KOPT-K1 (cell line): ENCODE measurements around the gene NT5E.
"Not testable (repeated sequence)": the region's sequence is repeated elsewhere in the genome, so short reads cannot be mapped to it uniquely, and the experiment has no call there.

Experiments
- H3K27ac ChIP-seq: fragments of 200-600 bp; sonication (generic); 2 replicates; pipeline ENCODE4 v1.5.1; 2016; ENCODE audit warnings: antibody characterized with exemption, mild to moderate bottlenecking, low read depth, low read length; ENCODE audit not compliant: poor library complexity, severe bottlenecking
- H3K36me3 ChIP-seq: fragments of 200-600 bp; sonication (generic); 2 replicates; pipeline ENCODE4 v1.5.1; 2017; ENCODE audit warnings: antibody characterized with exemption, mild to moderate bottlenecking, low read length, moderate library complexity; ENCODE audit not compliant: insufficient read depth
- H3K9me3 ChIP-seq: fragments of 200-600 bp; sonication (generic); 2 replicates; pipeline ENCODE4 v1.5.1; 2017; ENCODE audit warnings: antibody characterized with exemption, low read length, mild to moderate bottlenecking; ENCODE audit not compliant: insufficient read depth, poor library complexity, severe bottlenecking

Gene NT5E

DNA sequence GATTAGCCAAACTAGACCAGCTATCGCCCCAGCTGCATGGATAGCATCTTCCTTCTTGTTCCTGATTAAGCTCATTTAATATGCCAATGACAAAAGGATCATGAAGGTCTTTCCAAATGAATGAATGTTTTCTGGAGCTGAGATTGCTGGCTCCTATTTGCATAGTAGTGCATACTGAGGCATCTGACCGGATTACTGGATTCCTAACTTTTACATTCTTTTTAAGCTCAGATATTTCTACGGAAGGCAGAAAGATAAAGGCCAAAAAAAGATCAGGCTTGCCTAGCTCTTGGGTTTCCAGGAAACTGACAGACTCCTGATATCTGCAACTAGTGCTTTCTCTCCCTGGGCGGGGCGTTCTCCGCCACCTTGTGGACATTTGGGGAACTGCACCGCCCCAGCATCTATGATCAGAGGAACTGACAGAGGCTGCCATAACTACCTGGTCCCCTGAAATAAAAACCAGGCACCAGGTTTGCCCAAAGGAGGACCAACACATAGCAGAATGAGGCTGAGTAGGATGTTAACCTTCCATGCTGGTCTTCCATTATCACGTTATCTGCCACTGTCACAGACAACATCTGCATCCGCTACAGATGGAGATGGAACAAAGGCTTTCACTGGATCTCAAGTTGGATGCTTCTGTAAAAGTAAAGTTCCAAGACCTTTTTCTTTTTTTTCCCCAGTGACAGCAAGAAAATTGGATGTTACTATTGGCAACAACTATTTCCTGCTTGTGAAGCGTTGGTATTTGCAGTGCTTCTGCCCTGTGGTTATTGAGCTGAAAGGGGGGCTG lies 33.2 kb downstream of the NT5E start:
- Histone ChIP-seq H3K36me3 (no peaks in the 10 kb centered on the region), H3K9me3 (no peaks in the 10 kb centered on the region), H3K27ac (no peak overlapping the region)

DNA sequence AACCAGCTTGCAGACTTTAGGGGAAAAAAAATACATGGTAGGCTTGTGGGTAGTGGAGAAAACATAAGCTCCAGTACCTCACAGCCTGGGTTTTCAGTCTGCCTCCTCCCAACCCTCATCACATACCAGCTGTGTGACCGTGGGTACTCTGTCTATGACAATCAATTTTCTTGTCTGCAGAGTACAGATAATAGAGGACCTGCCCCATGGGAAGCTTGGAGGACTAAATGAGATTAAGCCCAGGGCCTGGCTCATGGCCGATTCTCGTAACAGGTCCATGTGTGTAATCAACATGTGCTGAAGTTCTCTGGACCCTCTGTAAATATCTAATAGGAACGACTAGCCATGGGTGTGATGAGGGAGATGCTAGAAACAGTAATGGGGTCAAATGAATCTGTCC lies 34.0 kb downstream of the NT5E start:
- Histone ChIP-seq H3K27ac (no peak overlapping the region), H3K9me3 (no peaks in the 10 kb centered on the region), H3K36me3 (no peaks in the 10 kb centered on the region)

DNA sequence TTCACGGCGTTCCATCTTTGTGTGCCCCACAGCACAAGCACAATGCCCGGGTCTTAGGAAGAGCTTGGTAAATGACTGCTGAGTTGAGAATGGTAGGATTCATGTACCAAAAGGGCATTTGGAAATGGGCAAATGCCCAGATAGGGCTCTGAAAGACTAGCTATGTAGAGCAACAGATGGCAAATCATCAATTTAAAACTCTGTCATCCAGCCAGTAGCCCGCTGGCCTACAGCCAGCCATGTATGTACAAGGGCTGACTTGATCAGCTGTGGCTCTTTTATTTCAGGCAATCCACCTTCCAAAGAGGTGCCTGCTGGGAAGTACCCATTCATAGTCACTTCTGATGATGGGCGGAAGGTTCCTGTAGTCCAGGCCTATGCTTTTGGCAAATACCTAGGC lies 35.1 kb downstream of the NT5E start:
- Histone ChIP-seq H3K9me3 (no peaks in the 10 kb centered on the region), H3K36me3 (no peaks in the 10 kb centered on the region), H3K27ac (no peak overlapping the region)

DNA sequence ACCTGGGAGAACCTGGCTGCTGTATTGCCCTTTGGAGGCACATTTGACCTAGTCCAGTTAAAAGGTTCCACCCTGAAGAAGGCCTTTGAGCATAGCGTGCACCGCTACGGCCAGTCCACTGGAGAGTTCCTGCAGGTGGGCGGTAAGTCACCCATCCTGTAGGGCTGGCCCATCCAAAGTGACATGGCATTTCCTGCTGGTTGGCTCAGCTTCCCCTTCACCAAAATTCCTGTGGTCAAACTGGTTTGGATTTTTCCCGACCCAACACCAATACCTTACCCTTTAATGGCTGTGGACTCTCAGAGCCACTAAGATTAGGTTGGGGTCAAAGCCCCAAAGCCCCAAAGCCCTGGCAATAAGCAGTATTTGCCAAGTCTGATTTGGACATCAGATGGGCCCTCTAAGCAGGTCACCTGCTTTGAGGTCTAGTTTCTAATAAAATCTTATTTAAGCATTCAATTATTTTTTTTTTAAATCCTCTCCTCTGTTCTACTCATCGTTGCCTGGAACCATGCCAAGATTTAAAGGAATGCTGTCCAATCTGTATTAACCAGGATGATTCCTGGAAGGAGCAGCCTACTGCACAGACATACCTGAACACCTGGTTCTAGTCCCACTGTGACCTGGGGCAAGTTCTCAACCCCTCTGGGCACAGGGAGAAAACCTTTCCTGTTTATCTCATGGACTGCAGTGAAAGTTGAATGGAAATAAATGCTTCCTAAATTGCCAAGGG lies 40.8 kb downstream of the NT5E start:
- Histone ChIP-seq H3K36me3 (no peaks in the 10 kb centered on the region), H3K27ac (no peak overlapping the region), H3K9me3 (no peaks in the 10 kb centered on the region)

DNA sequence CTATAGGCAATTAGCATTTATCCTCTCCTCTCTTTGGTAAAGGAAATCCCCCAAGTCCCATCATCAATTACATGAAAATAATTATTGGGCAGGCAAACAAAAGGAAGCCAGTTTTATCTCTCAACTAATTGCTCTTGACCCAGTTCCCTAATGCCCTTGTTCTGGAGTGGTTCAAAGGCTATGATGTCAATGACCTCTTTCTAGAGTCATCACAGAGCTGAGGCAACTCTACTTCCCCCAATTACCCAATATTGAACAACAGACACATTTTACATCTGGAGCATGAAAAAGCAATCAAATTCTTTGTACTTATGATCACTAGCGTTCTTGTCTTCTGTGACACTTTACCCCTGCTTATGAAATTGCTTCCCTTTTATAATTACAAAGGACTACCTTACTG lies 43.5 kb downstream of the NT5E start:
- no peak overlapping the region for H3K27ac ChIP-seq
- peaks cover 21% of the 10 kb centered on the region for H3K9me3 ChIP-seq
- H3K36me3 ChIP-seq = no peaks in the 10 kb centered on the region

DNA sequence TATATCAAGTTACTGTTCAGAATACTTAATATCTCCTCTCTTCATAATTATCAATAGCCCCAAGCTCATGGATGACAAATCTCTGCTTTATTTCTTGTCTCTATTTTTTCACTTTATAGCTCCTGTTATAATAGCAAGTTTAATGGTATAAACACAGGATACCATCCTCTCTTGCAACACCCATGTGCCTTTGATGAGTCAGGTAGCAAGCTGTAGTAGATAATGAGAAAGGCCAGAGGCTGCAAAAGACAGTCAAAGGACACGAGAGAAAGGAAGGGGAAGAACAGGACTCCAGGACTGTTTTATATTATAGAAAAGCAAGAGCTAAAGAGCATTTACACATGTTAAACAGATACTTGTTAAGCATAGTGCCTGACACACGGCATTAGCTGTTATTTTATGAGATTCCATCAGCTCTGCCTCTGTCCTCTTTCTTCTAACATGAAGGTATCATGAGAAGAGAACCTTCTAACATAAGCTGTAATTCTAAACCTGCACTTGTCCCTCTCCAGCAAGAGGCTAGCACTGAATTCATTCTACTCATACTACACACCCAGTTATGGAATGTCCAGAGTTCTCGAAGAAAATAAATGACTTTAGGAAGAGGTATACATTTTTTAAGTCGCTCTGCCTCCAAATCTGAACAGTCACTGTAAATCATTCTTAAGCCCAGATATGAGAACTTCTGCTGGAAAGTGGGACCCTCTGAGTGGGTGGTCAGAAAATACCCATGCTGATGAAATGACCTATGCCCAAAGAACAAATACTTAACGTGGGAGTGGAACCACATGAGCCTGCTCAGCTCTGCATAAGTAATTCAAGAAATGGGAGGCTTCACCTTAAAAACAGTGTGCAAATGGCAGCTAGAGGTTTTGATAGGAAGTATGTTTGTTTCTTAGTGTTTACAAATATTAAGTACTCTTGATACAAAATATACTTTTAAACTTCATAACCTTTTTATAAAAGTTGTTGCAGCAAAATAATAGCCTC lies 45.0 kb downstream of the NT5E start:
- Histone ChIP-seq H3K9me3 (peaks cover 21% of the 10 kb centered on the region), H3K36me3 (no peaks in the 10 kb centered on the region), H3K27ac (no peak overlapping the region)

- no peaks in the 10 kb centered on the region for H3K36me3 ChIP-seq
- peaks cover 21% of the 10 kb centered on the region for H3K9me3 ChIP-seq
- H3K27ac ChIP-seq = no peak overlapping the region
Observed at GRCh38 chr6:85496009-85496579, 46.2 kb downstream of the NT5E start.

- Histone ChIP-seq H3K36me3 (no peaks in the 10 kb centered on the region), H3K9me3 (peaks cover 21% of the 10 kb centered on the region), H3K27ac (no peak overlapping the region)
Observed at GRCh38 chr6:85496856-85497255, 47.0 kb downstream of the NT5E start.

GRCh38 chr6:85498596-85499258 lies 48.8 kb downstream of the NT5E start:
- Histone ChIP-seq H3K27ac (no peak overlapping the region), H3K9me3 (peaks cover 21% of the 10 kb centered on the region)

GRCh38 chr6:85506441-85507093 lies 56.7 kb downstream of the NT5E start:
- H3K36me3 ChIP-seq = peaks cover 21% of the 10 kb centered on the region
- H3K9me3 ChIP-seq = no peaks in the 10 kb centered on the region
- H3K27ac ChIP-seq = no peak overlapping the region

More at GRCh38 chr6:85498596-85499258, 48.8 kb downstream of the NT5E start:
- no peaks in the 10 kb centered on the region for H3K36me3 ChIP-seq

DNA sequence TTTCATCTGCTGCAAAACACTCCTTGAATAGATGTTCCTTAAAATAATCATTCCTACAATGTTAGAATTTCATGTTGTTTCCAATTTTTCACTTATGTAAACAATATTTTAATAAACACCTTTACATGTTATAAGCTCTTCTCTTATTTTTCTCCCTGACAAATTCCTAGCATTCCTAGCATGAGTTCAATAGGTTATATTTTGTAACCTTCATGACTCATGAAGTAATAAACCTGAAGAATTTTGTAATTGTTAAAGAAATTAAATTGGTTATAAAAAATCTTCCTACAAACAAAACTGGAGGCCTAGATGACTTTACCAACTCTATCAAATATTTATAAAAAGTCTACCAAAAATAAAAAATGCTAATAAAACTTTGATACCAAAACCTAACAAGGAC lies 66.3 kb downstream of the NT5E start:
- H3K27ac ChIP-seq = no peak overlapping the region
- H3K36me3 ChIP-seq = peaks cover 40% of the 10 kb centered on the region
- H3K9me3 ChIP-seq = no peaks in the 10 kb centered on the region

DNA sequence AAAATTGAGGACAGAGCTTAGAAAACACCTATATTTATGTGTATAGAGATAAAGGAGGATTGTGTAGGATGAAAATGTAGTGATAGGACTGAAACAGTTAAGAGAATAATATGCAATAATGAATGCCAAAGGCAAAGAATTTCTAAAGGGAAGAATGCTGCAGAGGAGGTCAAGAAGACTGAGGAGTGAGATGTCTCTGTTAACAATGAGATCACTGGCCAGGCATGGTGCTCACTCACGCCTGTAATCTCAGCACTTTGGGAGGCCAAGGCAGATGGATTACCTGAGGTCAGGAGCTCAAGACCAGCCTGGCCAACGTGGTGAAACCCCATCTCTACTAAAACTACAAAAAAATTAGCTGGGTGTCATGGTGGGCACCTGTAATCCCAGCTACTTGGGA lies 74.4 kb downstream of the NT5E start:
- not testable (repeated sequence) for H3K27ac ChIP-seq, H3K9me3 ChIP-seq
- H3K36me3 ChIP-seq = peaks cover 51% of the 10 kb centered on the region

DNA sequence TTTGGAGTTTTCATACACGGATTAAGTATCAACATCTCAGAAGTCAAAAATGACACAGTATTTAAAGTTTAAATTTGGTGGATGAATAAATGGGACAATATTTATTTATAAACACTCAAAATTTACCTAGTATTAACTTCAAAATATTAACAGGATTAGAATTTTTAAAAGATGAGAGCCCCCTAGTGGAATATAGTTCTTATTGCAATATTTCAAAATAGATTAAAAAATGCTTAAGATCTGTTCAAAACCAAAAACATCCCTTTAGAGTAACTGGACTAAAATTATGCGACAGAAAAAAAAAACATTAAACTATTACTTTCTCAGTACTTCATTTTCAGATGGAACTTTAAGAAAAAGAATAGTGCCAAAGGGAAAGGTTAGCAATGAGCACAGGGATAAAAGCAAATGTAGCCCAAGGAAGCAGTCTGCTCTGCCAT lies 87.2 kb downstream of the NT5E start:
- H3K9me3 ChIP-seq = no peaks in the 10 kb centered on the region
- H3K36me3 ChIP-seq = peaks cover 29% of the 10 kb centered on the region
- no peak overlapping the region for H3K27ac ChIP-seq

- H3K36me3 ChIP-seq = peaks cover 29% of the 10 kb centered on the region
- no peak overlapping the region for H3K27ac ChIP-seq
- H3K9me3 ChIP-seq = no peaks in the 10 kb centered on the region
Observed at GRCh38 chr6:85544776-85545175, 94.9 kb downstream of the NT5E start.
